GM10266 (cell line): ENCODE results near the gene ADAMTS2.
"Not testable (repeated sequence)": the region's sequence is repeated elsewhere in the genome, so short reads cannot be mapped to it uniquely, and the experiment has no call there.

Experiments
- DNase-seq: peaks from one replicate; pipeline ENCODE4 v3.0.0; 2012; ENCODE audit errors: extremely low spot score
- CTCF ChIP-seq: IDR thresholded peaks from 2 replicates; pipeline ENCODE4 v1.5.1; 2012; ENCODE audit warnings: mild to moderate bottlenecking, low read depth; ENCODE audit not compliant: control insufficient read depth, insufficient read depth; ENCODE audit errors: missing control alignments

ADAMTS2 gene

GRCh38 chr5:179327021-179327735 lies 18.1 kb downstream of the ADAMTS2 start:
- no peak for TF ChIP-seq CTCF

GRCh38 chr5:179326122-179326927 lies 18.9 kb downstream of the ADAMTS2 start:
- no peak for TF ChIP-seq CTCF
- no peak for DNase-seq

More at GRCh38 chr5:179327021-179327735, 18.1 kb downstream of the ADAMTS2 start:
- DNase-seq = no peak

- no peak for DNase-seq
- TF ChIP-seq CTCF = no peak
Measured at GRCh38 chr5:179325296-179326031, 19.8 kb downstream of the ADAMTS2 start.

- DNase-seq = no peak
- TF ChIP-seq CTCF = no peak
Measured at GRCh38 chr5:179324760-179325295, 20.4 kb downstream of the ADAMTS2 start.

GRCh38 chr5:179324316-179324715 lies 20.9 kb downstream of the ADAMTS2 start:
- DNase-seq = not testable (repeated sequence)

- no peak for DNase-seq
- TF ChIP-seq CTCF = no peak
Measured at GRCh38 chr5:179323026-179323870, 22.0 kb downstream of the ADAMTS2 start.
